Mucosa of rectum (tissue), 2 donors: ENCODE results near the gene PITPNM3.

Source experiments
- H3K27ac ChIP-seq, 2 donors: one replicate each; pipeline ENCODE4 v1.7.0; 2013; ENCODE audit warnings: inconsistent platforms in 2 of 2, low read depth in 2 of 2, low read length in 2 of 2
- H3K27me3 ChIP-seq, 2 donors: one replicate each; pipeline ENCODE4 v1.7.0; 2013; ENCODE audit warnings: low read length in 2 of 2; ENCODE audit not compliant: control insufficient read depth in 2 of 2, insufficient read depth in 2 of 2
- H3K36me3 ChIP-seq, 2 donors: one replicate each; pipeline ENCODE4 v1.7.0; 2013; ENCODE audit warnings: low read length in 2 of 2; ENCODE audit not compliant: control insufficient read depth in 2 of 2, insufficient read depth in 2 of 2
- H3K4me1 ChIP-seq, 2 donors: one replicate each; pipeline ENCODE4 v1.7.0; 2013; ENCODE audit warnings: low read length in 2 of 2, mild to moderate bottlenecking in 1 of 2; ENCODE audit not compliant: control insufficient read depth in 2 of 2, insufficient read depth in 2 of 2
- H3K4me3 ChIP-seq, 2 donors: one replicate each; pipeline ENCODE4 v1.7.0; 2013; ENCODE audit warnings: low read length in 2 of 2
- H3K9ac ChIP-seq, 2 donors: one replicate each; pipeline ENCODE4 v1.7.0; 2013; ENCODE audit warnings: low read length in 2 of 2, low read depth in 1 of 2, mild to moderate bottlenecking in 1 of 2
- H3K9me3 ChIP-seq, 2 donors: one replicate each; pipeline ENCODE4 v1.7.0; 2013; ENCODE audit warnings: low read length in 2 of 2; ENCODE audit not compliant: control insufficient read depth in 2 of 2
- donor health status: healthy.
- donor health status: Normal muscosa, but diverticular disease.

Gene PITPNM3

GRCh38 chr17:6530324-6530920 is 25.9 kb downstream of the PITPNM3 start:
- Histone ChIP-seq H3K36me3 (no peaks in the 10 kb centered on the region), H3K27me3 (no peaks in the 10 kb centered on the region), H3K9me3 (no peaks in the 10 kb centered on the region), H3K4me1 (no peaks in the 10 kb centered on the region), H3K27ac (no peak overlapping the region), H3K9ac (no peak overlapping the region), H3K4me3 (no peak overlapping the region)

DNA sequence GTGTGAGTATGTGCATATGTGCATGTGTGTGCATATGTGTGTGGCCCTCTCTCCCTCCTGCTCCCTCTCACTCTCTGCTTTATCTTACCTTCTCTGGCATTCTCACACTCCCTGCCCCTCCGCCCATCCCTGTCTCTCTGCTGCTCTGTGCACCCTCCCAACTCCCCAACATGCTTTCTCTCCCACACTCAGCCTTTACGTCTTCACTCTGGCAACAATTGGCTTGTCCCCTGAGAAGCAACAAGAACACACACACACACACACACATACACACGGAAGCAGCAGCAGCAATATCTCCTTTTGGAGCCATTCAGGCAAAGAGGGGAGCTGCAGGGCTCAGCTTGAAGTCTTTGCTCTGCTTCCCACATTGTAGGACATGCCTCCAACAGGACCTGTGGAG is 27.8 kb downstream of the PITPNM3 start:
- no peak overlapping the region for H3K9ac ChIP-seq
- H3K4me3 ChIP-seq: no peak overlapping the region
- H3K9me3 ChIP-seq: no peaks in the 10 kb centered on the region
- H3K27me3 ChIP-seq: no peaks in the 10 kb centered on the region
- no peaks in the 10 kb centered on the region for H3K4me1 ChIP-seq
- H3K36me3 ChIP-seq: no peaks in the 10 kb centered on the region
- H3K27ac ChIP-seq: no peak overlapping the region

DNA sequence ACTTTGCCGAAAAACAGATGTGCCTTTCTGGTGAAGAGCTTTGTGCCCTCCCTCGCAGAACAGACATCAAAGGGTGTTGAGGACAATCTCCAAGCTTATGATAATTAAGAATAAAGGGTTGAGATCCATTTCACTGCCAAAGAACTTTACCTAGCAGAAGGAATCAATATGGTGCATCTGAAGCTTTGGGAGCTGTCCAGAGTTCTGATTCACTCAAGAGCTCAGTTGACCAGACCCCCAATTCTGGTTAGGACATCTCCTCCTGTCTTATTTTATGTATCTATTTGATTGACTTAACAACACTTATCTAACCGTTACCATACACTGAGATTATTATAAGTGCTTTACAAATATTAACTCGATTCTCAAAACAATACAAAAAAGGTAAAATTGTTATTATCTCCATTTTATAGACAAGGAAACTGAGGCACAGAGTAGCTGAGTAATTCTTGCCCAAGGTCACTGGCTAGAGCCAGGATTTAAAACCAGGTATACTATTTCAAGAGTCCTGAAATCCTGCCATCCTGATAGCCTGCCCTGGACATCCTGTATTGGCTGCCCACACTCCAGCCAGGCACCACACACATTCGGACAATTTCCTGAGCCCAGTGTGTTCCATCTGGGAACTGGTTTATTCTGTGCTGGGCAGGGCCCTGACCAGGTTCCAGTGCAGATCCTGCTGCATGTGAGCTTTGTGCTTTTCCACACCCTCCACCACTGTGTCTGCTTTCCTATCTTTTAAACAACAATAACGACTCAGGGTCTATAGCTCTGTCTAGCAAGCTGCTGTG is 29.8 kb downstream of the PITPNM3 start:
- no peaks in the 10 kb centered on the region for H3K4me1 ChIP-seq
- H3K36me3 ChIP-seq: no peaks in the 10 kb centered on the region
- H3K9ac ChIP-seq: no peak overlapping the region
- no peak overlapping the region for H3K27ac ChIP-seq
- H3K27me3 ChIP-seq: no peaks in the 10 kb centered on the region
- H3K4me3 ChIP-seq: no peak overlapping the region
- no peaks in the 10 kb centered on the region for H3K9me3 ChIP-seq

- Histone ChIP-seq H3K9ac (no peak overlapping the region), H3K36me3 (peaks cover 0 to 1% of the 10 kb centered on the region in 2 donors), H3K4me3 (no peak overlapping the region), H3K27me3 (no peaks in the 10 kb centered on the region), H3K4me1 (no peaks in the 10 kb centered on the region), H3K27ac (no peak overlapping the region), H3K9me3 (no peaks in the 10 kb centered on the region)
Observed at GRCh38 chr17:6525731-6526130, 30.6 kb downstream of the PITPNM3 start.

- Histone ChIP-seq H3K27ac (no peak overlapping the region), H3K9me3 (no peaks in the 10 kb centered on the region), H3K9ac (no peak overlapping the region), H3K4me1 (no peaks in the 10 kb centered on the region), H3K4me3 (no peak overlapping the region), H3K36me3 (peaks cover 0 to 3% of the 10 kb centered on the region in 2 donors), H3K27me3 (no peaks in the 10 kb centered on the region)
Observed at GRCh38 chr17:6525141-6525540, 31.2 kb downstream of the PITPNM3 start.

DNA sequence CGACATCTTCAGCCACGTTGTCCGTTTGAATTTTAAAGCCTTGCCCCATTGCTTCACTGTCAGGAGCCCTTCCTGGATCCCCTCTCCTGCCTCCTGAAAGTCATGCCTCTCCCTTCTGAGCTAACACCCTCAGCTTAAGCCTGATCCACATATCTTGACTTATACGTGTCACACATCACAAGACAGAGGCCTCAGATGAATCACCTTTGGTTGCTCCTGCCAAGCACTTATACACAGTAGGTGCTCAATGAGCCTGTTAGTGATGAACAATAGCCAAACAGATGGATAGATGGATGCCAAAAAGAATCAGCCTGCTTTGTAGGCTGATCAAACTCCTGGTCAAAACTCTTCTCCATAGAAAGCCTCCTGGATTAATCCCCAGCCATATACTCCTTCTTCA is 31.8 kb downstream of the PITPNM3 start:
- no peak overlapping the region for H3K4me3 ChIP-seq

DNA sequence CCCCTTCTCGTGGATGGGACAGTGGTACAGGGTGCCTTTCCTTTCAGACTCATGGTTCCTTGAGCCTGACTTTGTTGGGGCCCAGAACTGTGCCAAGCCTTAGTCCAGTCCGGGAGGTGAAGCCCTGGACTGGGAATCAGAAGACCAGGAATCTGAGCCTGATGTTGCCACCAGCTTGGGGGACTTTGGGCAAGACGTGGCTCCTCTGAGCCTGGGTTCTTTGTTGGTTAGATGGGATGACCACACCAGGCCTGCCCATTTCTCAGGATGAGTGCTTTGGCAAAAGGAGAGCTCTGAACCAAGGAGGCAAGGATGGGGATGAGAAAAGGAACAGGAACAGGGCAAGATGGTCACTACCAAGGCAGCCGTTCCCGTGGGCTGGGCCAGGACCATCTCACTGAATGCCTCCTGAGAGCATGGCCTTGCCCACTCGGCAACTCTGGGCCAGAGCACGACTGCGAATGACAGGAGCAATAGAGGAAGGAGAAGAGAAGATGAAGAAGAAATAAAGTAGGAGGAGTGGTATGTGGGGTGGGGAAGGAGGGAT is 32.5 kb downstream of the PITPNM3 start:
- Histone ChIP-seq H3K27ac (no peak overlapping the region), H3K9me3 (no peaks in the 10 kb centered on the region)

More for the DNA sequence above, 31.8 kb downstream of the PITPNM3 start:
- Histone ChIP-seq H3K9me3 (no peaks in the 10 kb centered on the region), H3K36me3 (peaks cover 0 to 3% of the 10 kb centered on the region in 2 donors), H3K27ac (no peak overlapping the region), H3K9ac (no peak overlapping the region), H3K27me3 (no peaks in the 10 kb centered on the region), H3K4me1 (no peaks in the 10 kb centered on the region)

DNA sequence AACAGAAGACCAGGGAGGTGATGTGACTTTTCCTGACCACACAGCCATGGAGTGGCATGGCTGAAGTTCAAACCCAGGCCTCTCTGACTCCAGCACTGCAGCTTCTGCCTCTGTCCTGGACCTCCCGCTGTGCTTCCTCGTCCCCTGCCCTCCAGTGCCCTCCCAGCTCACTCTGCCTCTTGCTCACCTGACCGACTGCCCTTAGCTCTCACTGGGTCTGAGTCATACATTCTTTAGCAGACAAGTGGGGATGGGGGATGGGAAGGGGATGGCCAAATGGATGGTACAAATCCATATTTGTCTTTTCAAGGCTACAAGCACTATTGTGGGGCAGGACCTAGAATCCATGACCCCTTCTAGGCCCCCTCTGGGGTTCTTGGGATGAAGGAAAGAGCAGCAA is 33.0 kb downstream of the PITPNM3 start:
- Histone ChIP-seq H3K27ac (no peak overlapping the region), H3K4me3 (no peak overlapping the region)

More for the DNA sequence above, 32.5 kb downstream of the PITPNM3 start:
- H3K4me3 ChIP-seq: no peak overlapping the region
- no peak overlapping the region for H3K9ac ChIP-seq
- H3K27me3 ChIP-seq: no peaks in the 10 kb centered on the region
- H3K36me3 ChIP-seq: peaks cover 0 to 3% of the 10 kb centered on the region in 2 donors
- no peaks in the 10 kb centered on the region for H3K4me1 ChIP-seq

DNA sequence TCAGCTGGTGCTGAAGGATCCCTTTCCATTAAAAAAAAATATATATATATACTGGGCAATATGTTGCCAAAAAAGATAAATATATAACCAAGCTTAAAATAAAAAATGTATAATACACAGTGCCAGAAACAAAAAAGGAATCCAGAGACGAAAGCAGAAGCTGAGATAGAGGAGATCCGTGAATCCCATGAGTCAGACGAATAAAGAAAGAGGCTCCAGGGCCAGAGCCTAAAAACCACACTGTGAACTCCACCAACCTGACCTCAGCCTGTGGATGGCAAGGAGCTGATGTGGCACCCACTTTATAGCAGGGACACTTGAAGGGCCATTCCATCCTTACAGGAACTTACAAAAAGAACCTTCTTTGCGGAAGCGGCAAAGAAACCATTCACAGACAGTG is 34.8 kb downstream of the PITPNM3 start:
- H3K9ac ChIP-seq: no peak overlapping the region
- no peaks in the 10 kb centered on the region for H3K4me1 ChIP-seq
- H3K9me3 ChIP-seq: no peaks in the 10 kb centered on the region

More for the DNA sequence above, 33.0 kb downstream of the PITPNM3 start:
- Histone ChIP-seq H3K9me3 (no peaks in the 10 kb centered on the region), H3K27me3 (no peaks in the 10 kb centered on the region), H3K4me1 (no peaks in the 10 kb centered on the region), H3K36me3 (peaks cover 0 to 3% of the 10 kb centered on the region in 2 donors), H3K9ac (no peak overlapping the region)

GRCh38 chr17:6517062-6517461 is 39.3 kb downstream of the PITPNM3 start:
- no peaks in the 10 kb centered on the region for H3K9me3 ChIP-seq
- H3K27me3 ChIP-seq: no peaks in the 10 kb centered on the region
- no peak overlapping the region for H3K9ac ChIP-seq

More for the DNA sequence above, 34.8 kb downstream of the PITPNM3 start:
- Histone ChIP-seq H3K4me3 (no peak overlapping the region), H3K36me3 (peaks cover 0 to 3% of the 10 kb centered on the region in 2 donors), H3K27me3 (no peaks in the 10 kb centered on the region), H3K27ac (no peak overlapping the region)

More at GRCh38 chr17:6517062-6517461, 39.3 kb downstream of the PITPNM3 start:
- H3K4me3 ChIP-seq: no peak overlapping the region
- peaks cover 0 to 3% of the 10 kb centered on the region in 2 donors for H3K36me3 ChIP-seq
- H3K27ac ChIP-seq: no peak overlapping the region
- H3K4me1 ChIP-seq: no peaks in the 10 kb centered on the region
